RWPE1 (cell line): ENCODE results near the gene FAM133A.

Source experiments
- CTCF ChIA-PET: fragments of 350-600 bp; sonication (Branson Sonifier 250); formaldehyde crosslinking; extraction: SDS; loops from one replicate; lab custom pipeline; 2021; lab: Yijun Ruan, JAX
- POLR2A ChIA-PET: fragments of 400-600 bp; formaldehyde crosslinking; extraction: SDS; loops from one replicate; lab custom pipeline; 2020; ENCODE audit warnings: antibody characterized with exemption; ENCODE audit not compliant: low non-redundant PET; lab: Yijun Ruan, JAX
- DNase-seq: peaks from one replicate; pipeline ENCODE4 v3.0.0; 2012; ENCODE audit warnings: low spot score
- H3K27ac ChIP-seq: fragments of 450-650 bp; 2 replicates; pipeline ENCODE4 v1.5.1; 2017
- TF ChIP-seq, protein P1 (sequence below): fragments of 450-650 bp; conservative IDR thresholded peaks from 2 replicates; pipeline ENCODE4 v1.5.1; 2017; ENCODE audit warnings: low read depth, mild to moderate bottlenecking

The FAM133A gene

DNA sequence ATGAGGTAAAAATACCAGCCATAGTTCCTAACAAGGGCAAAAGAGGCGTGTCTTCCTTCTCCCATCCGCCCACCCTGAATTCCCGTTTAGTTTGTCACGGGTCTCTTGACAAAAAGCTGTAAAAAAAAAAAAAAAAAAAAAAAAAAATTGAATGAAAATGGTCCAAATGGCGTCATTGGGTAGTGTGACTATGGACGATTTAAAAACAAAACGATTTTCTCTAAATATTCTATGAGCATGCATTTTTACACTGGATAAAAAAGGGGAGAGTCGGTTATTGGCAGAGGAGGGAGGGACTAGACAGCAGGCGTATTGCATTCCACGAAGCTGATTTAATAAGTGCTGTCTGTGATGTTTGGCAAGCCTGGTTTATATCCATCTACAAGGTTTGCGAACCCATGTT, at the start of gene FAM133A:
Gene FAM133A, plus strand, starts transcription at position 338 of the 403 bp plus-strand sequence. CDS start 35,214 bp downstream, outside the sequence.
- peak; percentile 4 for DNase-seq
- ChIA-PET CTCF (interaction anchor here (0.5 kb wide), 1 partner anchor 1511 kb away, joined by 3 read pairs; no protein-coding TSS in a partner anchor), POLR2A (no interaction called here)
- TF ChIP-seq, protein P1, sequence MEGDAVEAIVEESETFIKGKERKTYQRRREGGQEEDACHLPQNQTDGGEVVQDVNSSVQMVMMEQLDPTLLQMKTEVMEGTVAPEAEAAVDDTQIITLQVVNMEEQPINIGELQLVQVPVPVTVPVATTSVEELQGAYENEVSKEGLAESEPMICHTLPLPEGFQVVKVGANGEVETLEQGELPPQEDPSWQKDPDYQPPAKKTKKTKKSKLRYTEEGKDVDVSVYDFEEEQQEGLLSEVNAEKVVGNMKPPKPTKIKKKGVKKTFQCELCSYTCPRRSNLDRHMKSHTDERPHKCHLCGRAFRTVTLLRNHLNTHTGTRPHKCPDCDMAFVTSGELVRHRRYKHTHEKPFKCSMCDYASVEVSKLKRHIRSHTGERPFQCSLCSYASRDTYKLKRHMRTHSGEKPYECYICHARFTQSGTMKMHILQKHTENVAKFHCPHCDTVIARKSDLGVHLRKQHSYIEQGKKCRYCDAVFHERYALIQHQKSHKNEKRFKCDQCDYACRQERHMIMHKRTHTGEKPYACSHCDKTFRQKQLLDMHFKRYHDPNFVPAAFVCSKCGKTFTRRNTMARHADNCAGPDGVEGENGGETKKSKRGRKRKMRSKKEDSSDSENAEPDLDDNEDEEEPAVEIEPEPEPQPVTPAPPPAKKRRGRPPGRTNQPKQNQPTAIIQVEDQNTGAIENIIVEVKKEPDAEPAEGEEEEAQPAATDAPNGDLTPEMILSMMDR = no peak
- no peak within 1 kb of the TSS for H3K27ac ChIP-seq

DNA sequence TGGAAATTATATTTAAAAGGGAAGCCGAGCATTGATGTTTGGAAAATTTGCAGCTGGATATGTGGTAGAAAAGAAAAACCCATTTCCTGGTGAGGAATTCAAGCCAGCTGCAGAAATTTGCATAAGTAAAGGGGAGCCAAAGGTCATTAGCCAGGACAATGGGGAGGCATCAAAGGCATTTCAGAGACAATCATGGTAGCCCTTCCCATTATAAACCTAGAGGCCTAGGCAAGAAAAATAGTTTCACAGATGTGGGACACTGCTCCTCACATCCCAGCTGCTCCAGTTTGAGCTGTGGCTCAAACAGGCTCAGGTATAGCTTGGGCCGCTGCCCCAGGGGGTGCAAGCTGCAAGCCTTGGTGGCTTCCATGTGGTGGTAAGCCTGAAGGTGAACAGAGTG, 36.4 kb upstream of the FAM133A start:
- POLR2A ChIA-PET = no interaction called here

DNA sequence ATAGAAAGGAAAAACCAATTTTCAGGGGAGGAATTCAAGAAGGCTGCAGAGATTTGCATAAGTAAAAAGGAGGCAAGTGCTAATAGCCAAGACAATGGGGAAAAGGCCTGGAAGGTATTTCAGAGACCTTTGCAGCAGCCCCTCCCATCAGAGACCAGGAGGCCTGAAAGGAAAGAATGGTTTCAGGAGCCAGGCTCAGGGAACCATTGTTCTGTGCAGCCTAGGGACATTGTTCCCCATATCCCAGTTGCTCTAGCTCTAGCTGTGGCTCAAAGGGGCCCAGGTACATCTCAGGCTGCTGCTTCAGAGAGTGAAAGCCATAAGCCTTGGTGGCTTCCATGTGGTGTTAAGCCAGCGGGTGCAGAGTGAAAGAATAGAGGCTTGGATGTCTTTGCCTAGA, 24.6 kb upstream of the FAM133A start:
- DNase-seq = no peak
- ChIA-PET CTCF (no interaction called here), POLR2A (no interaction called here)
- TF ChIP-seq, protein P1 = no peak
- no peak overlapping the region for H3K27ac ChIP-seq

More for the DNA sequence above, 36.4 kb upstream of the FAM133A start:
- no peak overlapping the region for H3K27ac ChIP-seq
- TF ChIP-seq, protein P1 = no peak
- DNase-seq = no peak
- CTCF ChIA-PET = interaction anchor here (0.6 kb wide), 1 partner anchor 101 kb away, joined by 6 read pairs; no protein-coding TSS in a partner anchor

DNA sequence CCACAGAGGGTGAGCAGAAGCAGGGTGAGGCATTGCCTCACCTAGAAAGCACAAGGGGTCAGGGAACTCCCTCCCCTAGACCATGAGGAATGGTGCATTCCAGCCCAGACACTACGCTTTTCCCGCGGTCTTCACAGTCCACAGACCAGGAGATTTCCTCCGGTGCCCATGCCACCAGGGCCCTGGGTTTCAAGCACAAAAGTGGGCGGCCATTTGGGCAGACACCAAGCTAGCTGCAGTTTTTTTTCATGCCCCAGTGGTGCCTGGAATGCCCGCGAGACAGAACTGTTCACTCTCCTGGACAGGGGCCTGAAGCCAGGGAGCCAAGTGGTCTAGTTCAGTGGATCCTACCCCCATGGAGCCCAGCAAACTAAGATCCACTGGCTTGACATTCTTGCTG, 13.4 kb upstream of the FAM133A start:
- POLR2A ChIA-PET = no interaction called here
- CTCF ChIA-PET = no interaction called here
- no peak for DNase-seq
- TF ChIP-seq, protein P1 = no peak
- H3K27ac ChIP-seq = no peak overlapping the region

DNA sequence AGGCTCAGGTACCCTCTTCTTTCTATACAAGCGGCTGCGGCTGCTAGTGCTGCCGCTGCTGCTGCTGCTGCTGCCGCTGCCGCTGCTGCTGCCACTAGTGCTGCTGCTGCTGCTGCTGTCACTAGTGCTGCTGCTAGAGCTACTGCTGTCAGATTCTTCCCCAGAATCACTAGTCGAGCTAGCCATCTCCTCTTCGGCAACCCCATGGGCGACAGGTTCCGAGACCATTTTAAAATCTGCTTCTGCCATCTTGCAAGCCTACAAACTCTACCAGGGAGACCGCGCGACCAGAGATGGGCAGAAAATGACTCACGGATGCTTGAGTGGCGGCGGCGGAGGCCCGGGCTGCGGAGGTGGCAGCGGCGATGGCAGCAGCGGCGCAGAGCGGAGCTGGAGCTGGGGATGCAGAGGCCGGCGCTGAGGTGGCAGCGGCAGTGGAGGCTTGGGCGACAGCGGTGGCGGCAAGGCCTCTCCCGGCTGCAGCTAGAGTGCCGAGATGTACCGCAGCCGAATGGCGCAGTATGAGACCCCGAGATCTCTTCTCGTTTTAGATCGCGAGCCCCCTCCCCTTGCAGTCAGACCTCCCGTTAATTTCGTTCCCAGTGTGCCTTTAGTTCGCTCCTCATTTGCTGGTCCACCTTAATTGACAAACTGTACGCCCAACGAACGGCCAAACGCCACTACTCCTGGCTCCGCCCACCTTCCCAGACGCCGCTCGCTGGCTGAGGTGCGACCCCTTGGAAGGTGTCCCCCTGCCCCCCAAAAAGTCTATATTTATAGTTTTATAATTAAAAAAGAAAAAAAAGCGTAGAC, 744 bp upstream of the FAM133A start, which contains the start of gene NAP1L3:
Gene NAP1L3, minus strand, starts transcription at position 523 of the 813 bp plus-strand sequence. Its CDS starts 274 bp downstream, at position 249.
- ChIA-PET POLR2A (no interaction called here), CTCF (interaction anchor here (0.5 to 0.6 kb wide), 2 partner anchors 15 to 135 kb away, joined by 3 to 9 read pairs; no protein-coding TSS in a partner anchor)
- peak; percentile 22 for DNase-seq
- H3K27ac ChIP-seq = no peak within 1 kb of the TSS
- TF ChIP-seq, protein P1 = no peak

DNA sequence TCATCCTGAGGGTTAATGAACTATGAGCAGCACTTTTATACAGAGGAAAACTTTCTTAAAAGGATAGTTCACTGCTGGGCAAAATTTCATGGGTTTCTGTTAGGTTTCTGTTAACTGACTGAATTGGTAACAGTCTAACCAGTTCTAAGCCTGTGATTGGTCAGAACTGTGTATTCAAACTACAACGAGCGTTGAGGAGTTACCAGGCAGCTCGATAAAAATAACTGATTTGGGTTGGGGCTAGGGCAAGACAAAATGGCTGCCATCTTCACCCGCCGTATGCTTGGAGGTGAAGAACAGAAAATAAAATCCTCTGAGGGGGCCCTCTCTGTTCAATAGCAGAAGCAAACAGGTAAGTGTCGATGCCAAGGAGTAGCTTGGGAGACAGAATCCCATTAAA, 22.0 kb downstream of the FAM133A start:
- TF ChIP-seq, protein P1 = no peak
- ChIA-PET POLR2A (no interaction called here), CTCF (no interaction called here)
- no peak for DNase-seq
- no peak overlapping the region for H3K27ac ChIP-seq
